Measurements from ENCODE around the gene IFT81. TPM values are rescaled to one million over a fixed set of nuclear protein-coding genes. Genes with fewer than 3 reads are reported as not detected.

The IFT81 gene
- total and polyA plus RNA-seq, 2 of the 13 experiments (the other 11 are each of a cell fraction or from before 2014, with no cell fraction given): 4.2 to 13.0 TPM

DNA sequence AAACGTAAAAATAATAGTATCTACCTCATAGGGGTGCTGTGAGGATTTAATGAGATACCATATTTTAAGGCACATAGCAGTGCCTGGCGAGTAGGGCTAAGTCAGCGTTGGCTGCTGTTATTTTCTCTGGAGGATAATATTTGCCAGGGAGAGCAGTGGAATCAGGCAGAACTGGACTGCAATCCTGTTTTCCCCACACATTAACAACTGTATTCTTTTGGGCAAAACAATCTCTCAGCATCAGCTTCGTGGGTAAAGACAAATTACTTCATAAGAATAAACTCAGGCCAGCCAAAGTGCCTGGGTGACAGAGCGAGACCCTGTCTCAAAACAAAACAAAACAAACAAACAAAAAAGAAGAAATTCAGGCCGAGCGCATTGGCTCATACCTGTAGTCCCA is 127.2 kb downstream of the IFT81 start (continued):
- TF ChIP-seq ZNF143 (CRISPR knock-in tag; IDR thresholded peaks at IDR 0.05) (no peak), ZNF790 (CRISPR knock-in tag; IDR thresholded peaks at IDR 0.05; ENCODE audit: borderline replicate concordance) (no peak), ZSCAN12 (CRISPR knock-in tag; IDR thresholded peaks at IDR 0.05) (no peak)
- TF ChIP-seq, protein P1, sequence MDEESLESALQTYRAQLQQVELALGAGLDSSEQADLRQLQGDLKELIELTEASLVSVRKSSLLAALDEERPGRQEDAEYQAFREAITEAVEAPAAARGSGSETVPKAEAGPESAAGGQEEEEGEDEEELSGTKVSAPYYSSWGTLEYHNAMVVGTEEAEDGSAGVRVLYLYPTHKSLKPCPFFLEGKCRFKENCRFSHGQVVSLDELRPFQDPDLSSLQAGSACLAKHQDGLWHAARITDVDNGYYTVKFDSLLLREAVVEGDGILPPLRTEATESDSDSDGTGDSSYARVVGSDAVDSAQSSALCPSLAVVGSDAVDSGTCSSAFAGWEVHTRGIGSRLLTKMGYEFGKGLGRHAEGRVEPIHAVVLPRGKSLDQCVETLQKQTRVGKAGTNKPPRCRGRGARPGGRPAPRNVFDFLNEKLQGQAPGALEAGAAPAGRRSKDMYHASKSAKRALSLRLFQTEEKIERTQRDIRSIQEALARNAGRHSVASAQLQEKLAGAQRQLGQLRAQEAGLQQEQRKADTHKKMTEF (CRISPR knock-in tag; IDR thresholded peaks at IDR 0.05): no peak
- TF ChIP-seq, protein P2, sequence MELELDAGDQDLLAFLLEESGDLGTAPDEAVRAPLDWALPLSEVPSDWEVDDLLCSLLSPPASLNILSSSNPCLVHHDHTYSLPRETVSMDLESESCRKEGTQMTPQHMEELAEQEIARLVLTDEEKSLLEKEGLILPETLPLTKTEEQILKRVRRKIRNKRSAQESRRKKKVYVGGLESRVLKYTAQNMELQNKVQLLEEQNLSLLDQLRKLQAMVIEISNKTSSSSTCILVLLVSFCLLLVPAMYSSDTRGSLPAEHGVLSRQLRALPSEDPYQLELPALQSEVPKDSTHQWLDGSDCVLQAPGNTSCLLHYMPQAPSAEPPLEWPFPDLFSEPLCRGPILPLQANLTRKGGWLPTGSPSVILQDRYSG (CRISPR knock-in tag; IDR thresholded peaks at IDR 0.05): no peak

DNA sequence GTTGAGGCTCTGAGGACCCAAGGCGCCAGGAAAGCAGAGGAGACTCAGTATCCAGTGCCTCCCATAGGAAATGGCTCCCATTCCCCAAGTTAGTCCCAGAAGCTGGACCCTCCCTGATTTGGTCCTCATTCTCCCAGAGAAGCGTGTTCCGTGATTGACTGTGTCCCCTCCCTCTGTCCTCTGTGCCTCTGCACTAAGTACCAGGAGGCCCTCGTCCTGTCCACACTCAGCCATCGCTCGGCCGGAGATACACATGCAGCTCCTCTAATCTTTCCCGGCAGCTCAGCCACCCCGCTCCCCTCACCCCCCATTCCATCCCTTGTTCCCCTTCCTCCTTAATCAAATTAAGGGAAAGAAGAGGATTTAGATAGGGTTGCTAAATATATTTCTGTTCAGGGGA is 128.6 kb downstream of the IFT81 start:
- H3K9me3 ChIP-seq (ENCODE audit: low read length): no peaks in the 10 kb centered on the region
- in situ Hi-C loops (cut with HindIII; ENCODE audit: extremely low pct_ligation_motif_present, low pct_unique_long_range_greater_than_20kb) (no loop called here), intact Hi-C loops (cut with micrococcal nuclease; ENCODE audit: unreplicated experiment) (no loop called here)
- DNase-seq (ENCODE audit: low spot score): no peak
- BruUV-seq (replicated peaks): no TSS peak
- CTCF ChIA-PET (ENCODE audit: low intra/inter-chr PET ratio, low total read pairs): no interaction called here
- H3K36me3 ChIP-seq (replicated peaks in 1 of 2; ENCODE audit: control insufficient read depth in 1 of 2, insufficient read depth in 2 of 2, low read length in 2 of 2): no peaks in the 10 kb centered on the region
- TF ChIP-seq FOXO1 (CRISPR knock-in tag; IDR thresholded peaks at IDR 0.05): no peak
- TF ChIP-seq, protein P3, sequence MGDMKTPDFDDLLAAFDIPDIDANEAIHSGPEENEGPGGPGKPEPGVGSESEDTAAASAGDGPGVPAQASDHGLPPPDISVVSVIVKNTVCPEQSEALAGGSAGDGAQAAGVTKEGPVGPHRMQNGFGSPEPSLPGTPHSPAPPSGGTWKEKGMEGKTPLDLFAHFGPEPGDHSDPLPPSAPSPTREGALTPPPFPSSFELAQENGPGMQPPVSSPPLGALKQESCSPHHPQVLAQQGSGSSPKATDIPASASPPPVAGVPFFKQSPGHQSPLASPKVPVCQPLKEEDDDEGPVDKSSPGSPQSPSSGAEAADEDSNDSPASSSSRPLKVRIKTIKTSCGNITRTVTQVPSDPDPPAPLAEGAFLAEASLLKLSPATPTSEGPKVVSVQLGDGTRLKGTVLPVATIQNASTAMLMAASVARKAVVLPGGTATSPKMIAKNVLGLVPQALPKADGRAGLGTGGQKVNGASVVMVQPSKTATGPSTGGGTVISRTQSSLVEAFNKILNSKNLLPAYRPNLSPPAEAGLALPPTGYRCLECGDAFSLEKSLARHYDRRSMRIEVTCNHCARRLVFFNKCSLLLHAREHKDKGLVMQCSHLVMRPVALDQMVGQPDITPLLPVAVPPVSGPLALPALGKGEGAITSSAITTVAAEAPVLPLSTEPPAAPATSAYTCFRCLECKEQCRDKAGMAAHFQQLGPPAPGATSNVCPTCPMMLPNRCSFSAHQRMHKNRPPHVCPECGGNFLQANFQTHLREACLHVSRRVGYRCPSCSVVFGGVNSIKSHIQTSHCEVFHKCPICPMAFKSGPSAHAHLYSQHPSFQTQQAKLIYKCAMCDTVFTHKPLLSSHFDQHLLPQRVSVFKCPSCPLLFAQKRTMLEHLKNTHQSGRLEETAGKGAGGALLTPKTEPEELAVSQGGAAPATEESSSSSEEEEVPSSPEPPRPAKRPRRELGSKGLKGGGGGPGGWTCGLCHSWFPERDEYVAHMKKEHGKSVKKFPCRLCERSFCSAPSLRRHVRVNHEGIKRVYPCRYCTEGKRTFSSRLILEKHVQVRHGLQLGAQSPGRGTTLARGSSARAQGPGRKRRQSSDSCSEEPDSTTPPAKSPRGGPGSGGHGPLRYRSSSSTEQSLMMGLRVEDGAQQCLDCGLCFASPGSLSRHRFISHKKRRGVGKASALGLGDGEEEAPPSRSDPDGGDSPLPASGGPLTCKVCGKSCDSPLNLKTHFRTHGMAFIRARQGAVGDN (CRISPR knock-in tag; IDR thresholded peaks at IDR 0.05): 0 out of 2 replicates have a peak, but pooled peaks have one; percentile 20
- H3K9ac ChIP-seq (ENCODE audit: insufficient read depth, low read depth, low read length): no peak overlapping the region
- no peaks in the 10 kb centered on the region for H4K20me1 ChIP-seq (ENCODE audit: insufficient read depth, low read length)
- peak overlapping the region; percentile 24 to 53 (median 32); a peak in 2 of 6 replicates for H3K4me3 ChIP-seq (replicated peaks in 1 of 3; ENCODE audit: insufficient read depth in 1 of 3, low read depth in 2 of 3, low read length in 3 of 3)
- no peak overlapping the region for H2AFZ ChIP-seq (ENCODE audit: low read length)
- no peaks in the 10 kb centered on the region for H3K27me3 ChIP-seq (ENCODE audit: control insufficient read depth in 1 of 2, insufficient read depth in 2 of 2, low read length in 2 of 2)
- peak overlapping the region; percentile 75 for H3K4me2 ChIP-seq (ENCODE audit: low read depth, low read length)
- ATAC-seq: no peak
- no peak for FAIRE-seq
- 69% methylated on average over 9 of the region's 9 CpGs for WGBS (ENCODE audit: low lambda C conversion rate)
- no peak overlapping the region for H3K27ac ChIP-seq (ENCODE audit: extremely low read length, insufficient read depth, low read length)
- H3K79me2 ChIP-seq (ENCODE audit: insufficient read depth, low read length): no peaks in the 10 kb centered on the region
- peaks cover 75% of the 10 kb centered on the region for H3K4me1 ChIP-seq (ENCODE audit: insufficient read depth, low read length)
- POLR2A ChIA-PET: interaction anchor here (1.6 kb wide), 1 partner anchor 17 kb away, joined by 4 read pairs; no protein-coding TSS in a partner anchor

All from HepG2 (cell line).